HG03575 (cell line): ENCODE data around the gene RAMP3.

ENCODE experiments used
- ATAC-seq: cut with Tn5 transposase; IDR thresholded peaks from one replicate; pipeline ENCODE4 v1.9.1; 2021; ENCODE audit not compliant: unreplicated experiment, insufficient number of reproducible peaks, low FRiP score; ENCODE audit errors: extremely low read depth

Gene RAMP3

GRCh38 chr7:45230611-45231165 is 73.1 kb downstream of the RAMP3 start:
- ATAC-seq: no peak

GRCh38 chr7:45233249-45233775 is 75.7 kb downstream of the RAMP3 start:
- no peak for ATAC-seq
